ENCODE measurements around the gene SLC19A2.

GRCh38 chr1:169451218-169451824, 34.4 kb downstream of the SLC19A2 start:
- TF ChIP-seq, protein P1, sequence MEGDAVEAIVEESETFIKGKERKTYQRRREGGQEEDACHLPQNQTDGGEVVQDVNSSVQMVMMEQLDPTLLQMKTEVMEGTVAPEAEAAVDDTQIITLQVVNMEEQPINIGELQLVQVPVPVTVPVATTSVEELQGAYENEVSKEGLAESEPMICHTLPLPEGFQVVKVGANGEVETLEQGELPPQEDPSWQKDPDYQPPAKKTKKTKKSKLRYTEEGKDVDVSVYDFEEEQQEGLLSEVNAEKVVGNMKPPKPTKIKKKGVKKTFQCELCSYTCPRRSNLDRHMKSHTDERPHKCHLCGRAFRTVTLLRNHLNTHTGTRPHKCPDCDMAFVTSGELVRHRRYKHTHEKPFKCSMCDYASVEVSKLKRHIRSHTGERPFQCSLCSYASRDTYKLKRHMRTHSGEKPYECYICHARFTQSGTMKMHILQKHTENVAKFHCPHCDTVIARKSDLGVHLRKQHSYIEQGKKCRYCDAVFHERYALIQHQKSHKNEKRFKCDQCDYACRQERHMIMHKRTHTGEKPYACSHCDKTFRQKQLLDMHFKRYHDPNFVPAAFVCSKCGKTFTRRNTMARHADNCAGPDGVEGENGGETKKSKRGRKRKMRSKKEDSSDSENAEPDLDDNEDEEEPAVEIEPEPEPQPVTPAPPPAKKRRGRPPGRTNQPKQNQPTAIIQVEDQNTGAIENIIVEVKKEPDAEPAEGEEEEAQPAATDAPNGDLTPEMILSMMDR (IDR thresholded peaks at IDR 0.05 in 2 of 3, conservative IDR thresholded peaks at IDR 0.05 in 1 of 3; ENCODE audit: borderline replicate concordance in 1 of 3, insufficient read depth in 1 of 3, low read depth in 2 of 3, low read length in 2 of 3): no peak
- no peak for TF ChIP-seq YY1 (IDR thresholded peaks at IDR 0.05; ENCODE audit: extremely low read depth, insufficient replicate concordance, low read depth, low read length)
- no peak for TF ChIP-seq REST (IDR thresholded peaks at IDR 0.05; ENCODE audit: low read depth)
- TF ChIP-seq POLR2A (IDR thresholded peaks at IDR 0.05; ENCODE audit: borderline replicate concordance, extremely low read depth, insufficient read depth, insufficient read length): no peak
- no peak for TF ChIP-seq EZH2phosphoT487 (IDR thresholded peaks at IDR 0.05; ENCODE audit: borderline replicate concordance)
- TF ChIP-seq ZNF274 (IDR thresholded peaks at IDR 0.05; ENCODE audit: low read depth, low read length): no peak
- no peak for TF ChIP-seq SRF (IDR thresholded peaks at IDR 0.05; ENCODE audit: low read depth)
- TF ChIP-seq POLR2AphosphoS5 (IDR thresholded peaks at IDR 0.05; ENCODE audit: low read depth, low read length): no peak
- TF ChIP-seq RAD21 (IDR thresholded peaks at IDR 0.05; ENCODE audit: low read depth): no peak
- no peak for TF ChIP-seq SIN3A (IDR thresholded peaks at IDR 0.05; ENCODE audit: low read depth)
- TF ChIP-seq EZH2 (IDR thresholded peaks at IDR 0.05): no peak
- no peak for TF ChIP-seq MAX (IDR thresholded peaks at IDR 0.05)
- no peak for TF ChIP-seq SP1 (IDR thresholded peaks at IDR 0.05; ENCODE audit: low read depth)
